GM10248 (cell line): Measurements from ENCODE around the gene GAK.

Experiments
- CTCF ChIA-PET: fragments of 300-600 bp; sonication (Branson Sonifier 250); formaldehyde crosslinking; extraction: SDS; loops from one replicate; lab custom pipeline; 2021; ENCODE audit warnings: antibody characterized with exemption; lab: Yijun Ruan, JAX
- POLR2A ChIA-PET: fragments of 350-650 bp; sonication (Branson Sonifier 250); formaldehyde crosslinking; extraction: SDS; loops from one replicate; lab custom pipeline; 2020; ENCODE audit warnings: antibody characterized with exemption; lab: Yijun Ruan, JAX
- DNase-seq: peaks from one replicate; pipeline ENCODE4 v3.0.0; 2012; ENCODE audit errors: extremely low spot score
- TF ChIP-seq, protein P1 (sequence below): IDR thresholded peaks from 2 replicates; pipeline ENCODE4 v1.5.1; 2012; ENCODE audit warnings: mild to moderate bottlenecking, low read depth; ENCODE audit errors: extremely low read depth, missing control alignments, control extremely low read depth

Gene GAK

GRCh38 chr4:829291-829690 lies 102.8 kb downstream of the GAK start:
- TF ChIP-seq, protein P1, sequence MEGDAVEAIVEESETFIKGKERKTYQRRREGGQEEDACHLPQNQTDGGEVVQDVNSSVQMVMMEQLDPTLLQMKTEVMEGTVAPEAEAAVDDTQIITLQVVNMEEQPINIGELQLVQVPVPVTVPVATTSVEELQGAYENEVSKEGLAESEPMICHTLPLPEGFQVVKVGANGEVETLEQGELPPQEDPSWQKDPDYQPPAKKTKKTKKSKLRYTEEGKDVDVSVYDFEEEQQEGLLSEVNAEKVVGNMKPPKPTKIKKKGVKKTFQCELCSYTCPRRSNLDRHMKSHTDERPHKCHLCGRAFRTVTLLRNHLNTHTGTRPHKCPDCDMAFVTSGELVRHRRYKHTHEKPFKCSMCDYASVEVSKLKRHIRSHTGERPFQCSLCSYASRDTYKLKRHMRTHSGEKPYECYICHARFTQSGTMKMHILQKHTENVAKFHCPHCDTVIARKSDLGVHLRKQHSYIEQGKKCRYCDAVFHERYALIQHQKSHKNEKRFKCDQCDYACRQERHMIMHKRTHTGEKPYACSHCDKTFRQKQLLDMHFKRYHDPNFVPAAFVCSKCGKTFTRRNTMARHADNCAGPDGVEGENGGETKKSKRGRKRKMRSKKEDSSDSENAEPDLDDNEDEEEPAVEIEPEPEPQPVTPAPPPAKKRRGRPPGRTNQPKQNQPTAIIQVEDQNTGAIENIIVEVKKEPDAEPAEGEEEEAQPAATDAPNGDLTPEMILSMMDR = no peak

DNA sequence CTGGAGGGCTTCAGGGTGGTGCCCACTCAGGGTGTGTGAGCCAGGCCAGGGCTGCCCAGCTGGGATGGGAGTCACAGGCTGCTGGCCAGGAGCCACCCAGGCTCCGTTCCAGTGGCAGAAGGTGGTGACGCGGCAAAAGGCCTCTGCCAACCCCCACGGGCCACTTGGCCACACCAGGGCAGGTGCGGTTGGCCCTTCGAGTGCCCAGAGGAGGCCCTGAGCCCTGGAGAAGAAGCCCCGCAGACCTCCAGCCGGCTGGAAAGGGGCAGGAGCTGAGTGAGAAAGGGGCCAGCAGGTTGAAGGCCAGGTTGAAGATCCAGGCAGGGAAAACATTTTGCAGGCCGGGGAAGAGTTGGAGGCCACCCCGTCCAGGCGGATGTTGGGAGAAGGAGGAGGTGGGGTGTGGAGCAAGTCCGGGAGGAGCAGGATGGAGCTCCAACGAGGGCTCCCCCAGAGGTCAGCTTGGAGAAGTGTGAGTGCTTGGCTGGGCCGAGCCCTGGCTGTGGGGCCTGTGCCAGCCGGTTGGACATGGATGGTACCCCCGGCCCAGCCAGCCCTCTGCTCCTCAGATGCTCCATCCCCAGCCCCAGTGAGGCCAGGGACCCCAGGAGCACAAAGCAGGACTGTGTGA lies 103.4 kb downstream of the GAK start:
- TF ChIP-seq, protein P1 = no peak
- POLR2A ChIA-PET = no interaction called here
- CTCF ChIA-PET = interaction anchor here (0.9 kb wide), 1 partner anchor 17 kb away, joined by 3 read pairs; no protein-coding TSS in a partner anchor
- DNase-seq = no peak

More at GRCh38 chr4:829291-829690, 102.8 kb downstream of the GAK start:
- CTCF ChIA-PET = no interaction called here
- DNase-seq = no peak
- POLR2A ChIA-PET = no interaction called here

DNA sequence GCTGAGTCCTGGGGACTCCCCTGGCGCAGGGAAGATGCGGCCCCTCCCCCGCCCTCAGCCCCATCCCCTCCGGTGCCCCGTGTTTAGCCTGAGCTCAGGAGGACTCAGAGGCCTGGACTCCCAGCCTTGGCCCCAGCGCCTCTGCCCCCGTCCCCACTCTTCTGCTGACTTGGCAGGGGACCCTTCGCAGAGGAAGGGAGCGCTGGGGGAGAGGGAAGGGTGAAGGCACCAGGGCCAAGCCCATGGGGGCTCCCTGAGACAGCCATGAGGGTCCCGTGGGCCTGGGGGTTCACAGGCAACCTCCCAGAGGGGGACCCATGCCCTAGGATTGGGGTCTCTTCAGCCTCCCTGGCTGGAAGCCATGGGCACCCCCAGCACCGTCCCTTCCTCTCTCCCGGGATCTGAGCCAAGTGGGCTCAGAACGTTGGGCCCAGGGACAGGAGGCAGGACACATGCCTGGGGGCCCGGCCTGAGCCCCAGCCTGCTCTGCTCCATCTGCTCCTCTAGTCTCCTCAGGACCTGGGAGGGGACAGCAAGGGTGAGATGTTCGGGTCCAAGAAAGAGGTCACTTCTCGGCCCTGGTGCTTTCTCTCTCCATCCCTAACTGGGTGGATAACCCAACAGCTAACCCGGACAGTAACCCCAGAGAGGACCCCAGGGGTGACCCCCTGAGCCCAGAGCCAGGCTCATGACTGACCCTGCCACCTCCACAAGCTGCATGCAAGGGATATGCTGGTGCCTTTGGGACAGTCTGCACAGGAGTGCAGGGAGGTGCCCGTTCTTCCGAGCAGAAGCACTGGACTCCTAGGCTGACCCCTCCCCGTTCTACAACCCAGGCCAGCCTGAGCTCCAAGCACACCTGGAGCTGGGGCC lies 104.7 kb downstream of the GAK start:
- TF ChIP-seq, protein P1 = no peak
- ChIA-PET CTCF (interaction anchor here (0.9 kb wide), 1 partner anchor 18 kb away, joined by 3 read pairs; no protein-coding TSS in a partner anchor), POLR2A (interaction anchor here (0.6 kb wide), 1 partner anchor 44 kb away, joined by 3 read pairs; no protein-coding TSS in a partner anchor)
- no peak for DNase-seq

DNA sequence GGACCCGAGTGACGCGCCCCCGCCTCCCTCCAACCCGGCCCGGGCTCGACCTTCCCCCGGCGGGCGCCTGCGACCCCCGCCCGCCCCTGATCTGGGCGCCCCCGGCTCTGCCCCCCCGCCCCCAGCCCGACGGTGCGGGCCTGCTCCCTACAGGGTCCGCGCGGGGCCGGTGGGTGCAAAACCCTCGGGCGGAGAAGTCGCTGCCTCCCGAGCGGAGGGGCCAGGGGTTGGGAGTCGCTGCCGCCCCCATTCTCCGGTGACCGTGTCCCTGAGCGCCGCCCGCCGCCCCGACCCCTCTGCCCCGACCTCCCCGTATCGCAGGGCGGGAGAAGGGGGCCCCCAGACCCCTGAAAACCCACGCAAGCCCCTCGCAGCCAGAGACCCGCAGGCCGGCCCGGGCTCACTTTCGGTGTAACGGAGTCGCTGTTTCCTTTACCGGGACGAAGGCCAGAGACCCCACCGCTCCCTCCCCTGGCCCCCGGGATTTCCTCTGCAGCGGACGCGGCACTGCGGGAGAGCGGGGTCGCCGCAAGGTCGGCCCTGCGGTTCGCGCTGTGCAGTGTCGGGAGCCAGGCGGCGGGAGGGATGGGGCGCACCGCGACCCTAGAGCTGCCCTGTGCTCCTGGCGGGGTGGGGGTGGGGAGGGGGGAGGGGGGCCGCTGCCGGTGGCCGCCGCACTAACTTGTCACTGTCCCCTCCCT lies 105.5 kb downstream of the GAK start:
- POLR2A ChIA-PET = interaction anchor here (0.6 kb wide), 1 partner anchor 43 kb away, joined by 3 read pairs; no protein-coding TSS in a partner anchor

DNA sequence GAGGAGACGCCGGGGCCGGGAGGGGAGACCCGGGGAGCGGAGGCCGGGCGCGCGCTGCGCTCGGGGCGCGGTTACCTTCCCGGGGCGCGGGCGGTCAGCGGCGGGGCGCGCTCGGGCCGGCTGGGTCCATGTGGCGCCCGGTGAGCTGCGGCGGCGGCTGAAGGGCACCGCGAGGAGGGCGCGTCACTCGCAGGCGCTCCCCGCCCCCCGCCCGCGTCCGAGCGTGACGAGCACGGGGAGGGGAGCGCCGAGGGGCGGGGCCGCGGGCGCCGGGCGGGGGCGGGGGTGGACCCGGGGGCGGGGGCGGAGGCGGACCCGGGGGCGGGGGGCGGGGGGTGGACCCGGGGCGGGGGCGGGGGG lies 106.2 kb downstream of the GAK start, which contains the start of gene CPLX1:
CPLX1 (minus strand) TSS at position 159 of the 360 bp plus-strand sequence. CDS start 1,607 bp downstream, outside the sequence.
- DNase-seq = no peak
- POLR2A ChIA-PET = no interaction called here
- CTCF ChIA-PET = no interaction called here
- TF ChIP-seq, protein P1 = no peak

More for the DNA sequence above, 105.5 kb downstream of the GAK start:
- TF ChIP-seq, protein P1 = no peak
- CTCF ChIA-PET = no interaction called here
- DNase-seq = no peak
